Sciatic nerve (tissue), 2 donors: ENCODE results near the gene TEAD1. TPM values are rescaled to one million over a fixed set of nuclear protein-coding genes. Genes with fewer than 3 reads are reported as not detected.
A peak's percentile ranks its signal among the peaks of the same experiment; 100 is the strongest.

ENCODE experiments used
- ATAC-seq: fragments of 200-7000 bp; cut with Tn5 transposase; one replicate; pipeline ENCODE4 v1.9.1; 2020; ENCODE audit warnings: mild to moderate bottlenecking, moderate library complexity
- DNase-seq: peaks from one replicate; pipeline ENCODE4 v3.0.0-alpha.2; 2020; ENCODE audit warnings: low spot score
- intact Hi-C: fragments of 100-400 bp; cut with DNase I; formaldehyde crosslinking; loops from one replicate; pipeline ENCODE4 v1.14.2; 2022
- total RNA-seq: library from RNA; stranded (reverse); fragmentation: NEBNext Ultra II Directional; extraction: Animal tissue kit (Norgen Biotek cat#: 25700); gene quantifications from one replicate; pipeline ENCODE4 v1.2.1, GENCODE V29; 2021
- donor health status: DM: no; HTN: no; CAD: no.
- donor health status: DM: no; HTN: no; CAD: no.

TEAD1 gene
- total RNA-seq, 1 donor from 2014 or later, result 141 TPM

- DNase-seq (no peak), ATAC-seq (no peak)
- intact Hi-C loops, result loop anchor here (10.0 kb wide), 1 partner anchor 192 kb away; no protein-coding TSS in a partner anchor
Measured at GRCh38 chr11:12963051-12963450, 288.8 kb downstream of the TEAD1 start.

GRCh38 chr11:12963792-12964536 lies 289.7 kb downstream of the TEAD1 start:
- DNase-seq (peak; percentile 82), ATAC-seq (peak; percentile 87)
- intact Hi-C loops, result loop anchor here (10.0 kb wide), 1 partner anchor 191 kb away; no protein-coding TSS in a partner anchor

- intact Hi-C loops, result loop anchor here (10.0 kb wide), 1 partner anchor 190 kb away; no protein-coding TSS in a partner anchor
- DNase-seq (no peak), ATAC-seq (peak; percentile 36)
Measured at GRCh38 chr11:12964650-12965049, 290.4 kb downstream of the TEAD1 start.

- DNase-seq (no peak), ATAC-seq (no peak)
- intact Hi-C loops, result loop anchor here (10.0 kb wide), 1 partner anchor 189 kb away; no protein-coding TSS in a partner anchor
Measured at GRCh38 chr11:12966002-12966401, 291.8 kb downstream of the TEAD1 start.

GRCh38 chr11:12968101-12968500 lies 293.9 kb downstream of the TEAD1 start:
- DNase-seq, result no peak
- no peak for ATAC-seq
- intact Hi-C loops, result loop anchor here (10.0 kb wide), 1 partner anchor 187 kb away; no protein-coding TSS in a partner anchor

- DNase-seq (no peak), ATAC-seq (no peak)
- intact Hi-C loops, result loop anchor here (10.0 kb wide), 1 partner anchor 186 kb away; no protein-coding TSS in a partner anchor
Measured at GRCh38 chr11:12968826-12969225, 294.6 kb downstream of the TEAD1 start.

- ATAC-seq (no peak), DNase-seq (no peak)
- intact Hi-C loops, result no loop called here
Measured at GRCh38 chr11:12971955-12972354, 297.7 kb downstream of the TEAD1 start.

- ATAC-seq (no peak), DNase-seq (no peak)
- intact Hi-C loops, result no loop called here
Measured at GRCh38 chr11:12973528-12974181, 299.4 kb downstream of the TEAD1 start.

GRCh38 chr11:12975195-12975594 lies 301.0 kb downstream of the TEAD1 start:
- intact Hi-C loops, result no loop called here
- ATAC-seq (no peak), DNase-seq (no peak)

GRCh38 chr11:12979928-12980689 lies 305.9 kb downstream of the TEAD1 start:
- ATAC-seq, result no peak
- no peak for DNase-seq
- intact Hi-C loops, result no loop called here

GRCh38 chr11:12981676-12982522 lies 307.7 kb downstream of the TEAD1 start:
- DNase-seq (no peak), ATAC-seq (no peak)
- intact Hi-C loops, result no loop called here

GRCh38 chr11:12983336-12983735 lies 309.1 kb downstream of the TEAD1 start:
- ATAC-seq (no peak), DNase-seq (no peak)
- intact Hi-C loops, result no loop called here

GRCh38 chr11:12986194-12986898 lies 312.1 kb downstream of the TEAD1 start:
- ATAC-seq, result no peak
- DNase-seq, result no peak
- intact Hi-C loops, result no loop called here

- DNase-seq (no peak), ATAC-seq (no peak)
Measured at GRCh38 chr11:12989428-12990161, 315.4 kb downstream of the TEAD1 start.

GRCh38 chr11:12990162-12990480 lies 315.9 kb downstream of the TEAD1 start:
- ATAC-seq, result no peak
- intact Hi-C loops, result no loop called here
- no peak for DNase-seq

More at GRCh38 chr11:12989428-12990161, 315.4 kb downstream of the TEAD1 start:
- intact Hi-C loops, result no loop called here

GRCh38 chr11:12991426-12991825 lies 317.2 kb downstream of the TEAD1 start:
- ATAC-seq (no peak), DNase-seq (no peak)
- intact Hi-C loops, result no loop called here

GRCh38 chr11:12993626-12994025 lies 319.4 kb downstream of the TEAD1 start:
- intact Hi-C loops, result no loop called here
- DNase-seq (no peak), ATAC-seq (no peak)
